NT2/D1 (cell line): ENCODE data around the gene SETX.

Source experiments
- SUZ12 ChIP-seq: IDR thresholded peaks from 2 replicates; pipeline ENCODE4 v1.6.1; 2011; ENCODE audit not compliant: insufficient read length, insufficient read depth; ENCODE audit errors: extremely low read depth
- YY1 ChIP-seq: IDR thresholded peaks from 2 replicates; pipeline ENCODE4 v1.6.1; 2011; ENCODE audit not compliant: insufficient read length, insufficient read depth

DNA sequence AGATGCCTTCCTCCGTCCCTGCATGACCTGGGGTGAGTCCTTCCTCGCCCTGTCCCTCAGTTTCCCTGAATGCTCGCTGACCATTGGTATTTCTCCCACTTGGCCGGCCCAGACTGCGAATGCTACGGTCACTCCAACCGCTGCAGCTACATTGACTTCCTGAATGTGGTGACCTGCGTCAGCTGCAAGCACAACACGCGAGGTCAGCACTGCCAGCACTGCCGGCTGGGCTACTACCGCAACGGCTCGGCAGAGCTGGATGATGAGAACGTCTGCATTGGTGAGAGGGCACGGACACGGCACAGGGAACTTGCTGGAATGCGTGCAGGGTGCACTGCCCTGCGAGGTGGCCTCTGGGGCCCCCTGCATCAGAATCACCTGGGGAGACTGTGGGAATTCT, 115.8 kb downstream of the SETX start:
- TF ChIP-seq YY1 = no peak
- no peak for TF ChIP-seq SUZ12
